NCI-H524 (cell line): ENCODE results near the gene BMP8B.
A peak's percentile ranks its signal among the peaks of the same experiment; 100 is the strongest.
"Not testable (repeated sequence)": the region's sequence is repeated elsewhere in the genome, so short reads cannot be mapped to it uniquely, and the experiment has no call there.

Source experiments
- DNase-seq, 2 experiments: peaks; one replicate each; lab custom pipeline; 2025; lab: John Stamatoyannopoulos, UW

Gene BMP8B

GRCh38 chr1:39812913-39813312, 24.2 kb upstream of the BMP8B start:
- no peak for DNase-seq

- DNase-seq: no peak
These were observed 20.3 kb upstream of the BMP8B start for GRCh38 chr1:39808784-39809517.

- DNase-seq: no peak
These were observed 16.7 kb upstream of the BMP8B start for GRCh38 chr1:39805385-39805784.

GRCh38 chr1:39802496-39803260, 14.0 kb upstream of the BMP8B start:
- DNase-seq: no peak

- no peak for DNase-seq
These were observed 11.8 kb upstream of the BMP8B start for GRCh38 chr1:39800471-39800835.

- DNase-seq: peak in 1 of 2 experiments; percentile 30
These were observed 11.3 kb upstream of the BMP8B start for GRCh38 chr1:39799770-39800470.

GRCh38 chr1:39798859-39799769, 10.4 kb upstream of the BMP8B start:
- DNase-seq: peak in 1 of 2 experiments; percentile 27

GRCh38 chr1:39795651-39796050, 7.0 kb upstream of the BMP8B start:
- no peak for DNase-seq

GRCh38 chr1:39791838-39792237, 3.2 kb upstream of the BMP8B start:
- DNase-seq: no peak

- DNase-seq: no peak
These were observed 976 bp upstream of the BMP8B start for GRCh38 chr1:39789571-39790110.

- no peak for DNase-seq
These were observed 273 bp downstream of the BMP8B start for GRCh38 chr1:39788426-39788757.

- not testable (repeated sequence) for DNase-seq
These were observed 701 bp downstream of the BMP8B start for GRCh38 chr1:39787964-39788363.

GRCh38 chr1:39787468-39787867, 1.2 kb downstream of the BMP8B start:
- no peak for DNase-seq

- DNase-seq: not testable (repeated sequence)
These were observed 1.6 kb downstream of the BMP8B start for GRCh38 chr1:39787108-39787375.

GRCh38 chr1:39786303-39787107, 2.2 kb downstream of the BMP8B start:
- DNase-seq: not testable (repeated sequence)

- not testable (repeated sequence) for DNase-seq
These were observed 6.0 kb downstream of the BMP8B start for GRCh38 chr1:39782685-39783084.

GRCh38 chr1:39782103-39782502, 6.6 kb downstream of the BMP8B start:
- DNase-seq: no peak

GRCh38 chr1:39781349-39781715, 7.3 kb downstream of the BMP8B start:
- DNase-seq: no peak

- no peak for DNase-seq
These were observed 8.8 kb downstream of the BMP8B start for GRCh38 chr1:39779821-39780220.

GRCh38 chr1:39779137-39779536, 9.5 kb downstream of the BMP8B start:
- DNase-seq: no peak

- not testable (repeated sequence) for DNase-seq
These were observed 10.1 kb downstream of the BMP8B start for GRCh38 chr1:39778463-39779099.
